ENCODE results near the gene SCNM1. TPM values are rescaled to one million over a fixed set of nuclear protein-coding genes. Genes with fewer than 3 reads are reported as not detected.
"Not testable (repeated sequence)": the region's sequence is repeated elsewhere in the genome, so short reads cannot be mapped to it uniquely, and the experiment has no call there.

SCNM1 gene
- total RNA-seq, 1 experiment from 2014 or later = 76.8 TPM

DNA sequence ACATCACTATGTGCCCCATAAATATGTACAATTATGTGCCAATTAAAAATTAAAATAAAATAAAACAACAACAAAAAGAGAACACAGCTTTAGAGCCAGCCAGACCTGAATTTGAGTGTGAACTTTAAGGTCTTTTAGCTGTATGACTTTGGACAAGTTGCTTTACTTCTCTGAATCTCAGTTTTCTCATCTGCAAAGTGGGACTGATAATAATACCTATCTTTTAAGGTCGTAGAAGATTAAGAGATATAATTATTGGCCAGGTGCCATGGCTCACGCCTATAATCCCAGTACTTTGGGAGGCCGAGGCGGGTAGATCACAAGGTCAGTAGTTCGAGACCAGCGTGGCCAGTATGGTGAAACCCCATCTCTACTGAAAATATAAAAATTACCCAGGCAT, 27.4 kb downstream of the SCNM1 start:
- no peak for DNase-seq (ENCODE audit: low read depth)

GRCh38 chr1:151193856-151194255, 27.9 kb downstream of the SCNM1 start:
- no peak for DNase-seq (ENCODE audit: low read depth)

DNA sequence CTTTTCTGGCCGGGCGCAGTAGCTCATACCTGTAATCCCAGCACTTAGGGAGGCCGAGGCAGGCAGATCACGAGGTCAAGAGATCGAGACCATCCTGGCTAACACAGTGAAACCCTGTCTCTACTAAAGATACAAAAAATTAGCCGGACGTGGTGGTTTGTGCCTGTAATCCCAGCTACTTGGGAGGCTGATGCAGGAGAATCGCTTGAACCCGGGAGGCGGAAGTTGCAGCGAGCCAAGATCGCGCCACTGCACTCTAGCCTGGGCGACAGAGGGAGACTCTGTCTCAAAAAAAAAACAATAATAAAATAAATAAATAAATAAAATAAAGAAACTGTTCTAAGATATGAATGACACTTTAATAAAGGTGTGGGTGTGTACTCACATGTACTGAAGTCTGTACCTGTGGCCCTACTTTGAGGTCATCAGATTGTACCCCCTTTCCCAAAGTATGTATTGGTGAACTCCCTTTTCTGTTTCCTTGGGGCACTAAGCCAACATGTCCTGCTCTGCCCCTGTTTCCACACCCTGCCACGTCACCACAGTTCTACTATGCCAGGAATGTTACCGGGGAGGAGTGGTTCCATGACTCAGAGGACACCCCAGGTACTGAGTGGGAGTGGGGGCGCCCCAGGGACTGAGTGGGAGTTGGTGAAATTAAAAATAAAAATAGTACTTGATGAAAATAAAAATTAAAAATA, 29.1 kb downstream of the SCNM1 start:
- DNase-seq (ENCODE audit: low read depth) = peak; percentile 93

- DNase-seq (ENCODE audit: low read depth) = peak; percentile 80
These were observed 30.4 kb downstream of the SCNM1 start for GRCh38 chr1:151196292-151196800.

DNA sequence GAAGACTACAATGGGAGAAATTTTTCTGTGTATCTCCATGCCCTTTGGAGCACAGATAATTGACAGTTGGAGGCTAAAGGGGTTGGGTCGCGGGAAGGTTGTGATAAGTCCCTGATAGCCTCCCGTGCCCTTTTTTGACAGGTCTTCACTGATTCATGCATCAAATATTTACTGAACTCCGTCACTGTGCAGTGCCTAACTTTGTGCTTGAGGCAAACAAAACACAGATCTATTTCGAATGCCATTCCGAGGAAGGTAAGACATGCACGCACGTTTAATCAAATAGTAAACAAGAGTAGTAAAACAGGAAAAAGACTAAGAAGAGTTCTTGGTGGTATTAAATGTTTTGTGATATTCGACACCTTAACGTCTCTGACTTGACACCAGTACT, 31.9 kb downstream of the SCNM1 start:
- DNase-seq (ENCODE audit: low read depth) = peak; percentile 7

DNA sequence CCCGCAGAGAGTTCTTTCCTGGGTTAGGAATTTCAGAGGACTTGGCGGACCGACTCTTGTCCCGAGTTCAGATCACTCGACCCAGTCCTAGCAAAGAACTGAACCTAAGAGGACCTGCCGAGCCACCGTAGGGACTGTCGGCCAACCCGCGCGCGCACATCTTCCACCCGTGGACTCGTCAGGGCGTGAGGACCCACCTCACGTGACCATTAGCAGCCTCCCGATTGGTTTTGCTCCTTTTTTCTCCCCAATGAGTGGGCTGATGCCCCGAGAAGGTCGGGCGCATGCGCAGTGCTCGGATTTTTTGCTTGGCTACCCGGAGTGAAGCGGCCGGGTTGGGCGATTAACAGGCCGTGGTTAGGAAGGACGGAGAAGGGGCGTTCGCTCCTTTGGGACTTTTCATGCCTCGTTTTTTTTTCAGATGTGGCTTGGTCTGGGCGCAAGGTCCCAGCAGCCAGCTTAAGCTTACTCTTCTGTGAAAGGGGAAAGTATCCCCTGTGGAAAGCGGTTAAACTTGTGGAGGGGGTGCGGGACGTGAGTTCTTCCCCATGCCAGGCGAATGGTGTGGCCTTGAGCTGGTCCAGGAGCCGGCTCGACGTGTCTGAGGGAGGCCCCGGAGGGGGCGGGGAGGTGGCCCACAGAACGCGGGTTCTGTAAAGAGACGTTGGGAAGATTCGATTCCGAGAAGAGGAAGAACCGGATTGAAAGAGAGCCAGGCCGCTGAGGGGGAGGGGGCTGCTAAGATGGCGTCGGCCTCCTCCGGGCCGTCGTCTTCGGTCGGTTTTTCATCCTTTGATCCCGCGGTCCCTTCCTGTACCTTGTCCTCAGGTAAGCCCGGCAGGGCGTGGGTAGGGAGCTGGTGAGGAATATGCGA, 32.5 kb downstream of the SCNM1 start, which contains the start of gene PIP5K1A:
PIP5K1A (plus strand) TSS at position 299 of the 874 bp plus-strand sequence; CDS start at position 744, 445 bp downstream.
- peak; percentile 98 for DNase-seq (ENCODE audit: low read depth)

DNA sequence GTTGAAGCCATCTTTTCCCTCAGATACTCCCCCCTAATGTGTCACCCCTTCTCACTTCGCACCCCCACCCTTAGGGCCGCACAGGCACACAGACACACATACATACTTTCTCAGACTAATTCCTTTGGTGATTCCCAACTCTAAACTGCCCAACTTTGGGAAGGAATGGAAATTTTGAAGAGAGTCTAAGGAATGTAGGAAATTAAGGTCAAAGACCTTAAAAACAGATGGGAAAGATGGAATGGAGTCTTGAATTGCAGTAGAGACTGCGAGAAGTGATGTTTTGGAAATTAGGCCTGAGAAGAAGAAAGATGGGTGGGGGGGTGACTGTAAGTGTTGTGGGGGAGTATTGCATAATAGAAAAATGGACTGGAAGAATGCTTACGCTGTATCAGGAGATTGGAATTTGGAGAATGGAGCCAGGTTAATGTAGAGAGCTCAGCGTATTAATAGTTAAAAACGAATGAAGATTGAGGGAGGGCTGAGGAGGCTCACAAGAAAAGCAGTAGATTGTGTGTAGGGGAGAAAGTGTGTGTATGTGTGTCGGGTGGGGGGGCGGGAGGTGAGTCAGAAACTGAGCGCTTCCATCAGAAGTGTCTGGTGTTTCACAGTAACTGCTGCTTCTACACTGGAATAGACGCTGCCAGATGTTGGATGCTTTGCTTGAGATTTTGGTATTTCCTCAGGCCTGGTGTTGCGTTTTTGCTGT, 34.1 kb downstream of the SCNM1 start:
- peak; percentile 63 for DNase-seq (ENCODE audit: low read depth)

DNA sequence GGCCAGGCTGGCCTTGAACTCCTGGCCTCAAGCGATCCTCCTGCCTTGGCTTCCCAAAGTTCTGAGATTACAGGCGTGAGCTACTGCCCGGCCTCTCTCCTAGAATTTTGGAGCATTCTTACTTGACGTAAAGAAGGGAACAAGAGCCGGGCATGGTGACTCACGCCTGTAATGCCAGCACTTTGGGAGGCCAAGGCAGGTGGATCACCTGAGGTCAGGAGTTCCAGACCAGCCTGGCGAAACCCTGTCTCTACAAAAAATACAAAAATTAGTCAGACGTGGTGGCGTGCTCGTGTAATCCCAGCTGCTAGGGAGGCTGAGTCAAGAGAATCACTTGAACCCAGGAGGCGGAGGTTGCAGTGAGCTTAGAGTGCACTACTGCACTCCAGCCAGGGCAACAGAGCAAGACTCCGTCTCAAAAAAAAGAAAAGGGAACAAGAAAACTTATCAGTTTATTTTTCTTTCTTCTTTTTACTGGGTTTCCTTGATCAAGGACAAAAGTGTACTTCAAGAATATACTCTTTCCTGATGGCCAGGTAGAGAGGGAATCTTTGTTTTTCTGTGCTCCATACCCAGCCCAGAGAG, 39.5 kb downstream of the SCNM1 start:
- not testable (repeated sequence) for DNase-seq (ENCODE audit: low read depth)

- no peak for DNase-seq (ENCODE audit: low read depth)
These were observed 44.9 kb downstream of the SCNM1 start for GRCh38 chr1:151210830-151211229.

- DNase-seq (ENCODE audit: low read depth) = no peak
These were observed 46.2 kb downstream of the SCNM1 start for GRCh38 chr1:151211972-151212705.

GRCh38 chr1:151213560-151213959, 47.6 kb downstream of the SCNM1 start:
- DNase-seq (ENCODE audit: low read depth) = no peak

Other genes with a start within 250 kb of the SCNM1 start
- gene SETDB1, start 239.8 kb upstream of the SCNM1 start, total RNA-seq (2014; rRNA removed; shearing (Covaris generic)) = 37.5 and 60.8 TPM in 2 replicates
- 74.1 and 105 TPM in 2 replicates for gene CERS2, start 191.3 kb upstream of the SCNM1 start, total RNA-seq (2014; rRNA removed; shearing (Covaris generic))
- gene ANXA9, start 183.9 kb upstream of the SCNM1 start, total RNA-seq (2014; rRNA removed; shearing (Covaris generic)) = 0.24 TPM in 1 of 2 replicates, not detected in the other
- 6.6 and 12.1 TPM in 2 replicates for gene MINDY1, start 159.2 kb upstream of the SCNM1 start, total RNA-seq (2014; rRNA removed; shearing (Covaris generic))
- 17.4 and 21.3 TPM in 2 replicates for gene PRUNE1, start 157.7 kb upstream of the SCNM1 start, total RNA-seq (2014; rRNA removed; shearing (Covaris generic))
- 0.57 and 0.60 TPM in 2 replicates for gene BNIPL, start 129.6 kb upstream of the SCNM1 start, total RNA-seq (2014; rRNA removed; shearing (Covaris generic))
- gene C1orf56, start 118.4 kb upstream of the SCNM1 start, total RNA-seq (2014; rRNA removed; shearing (Covaris generic)) = 0.80 and 2.4 TPM in 2 replicates
- gene CDC42SE1, start 106.5 kb upstream of the SCNM1 start, total RNA-seq (2014; rRNA removed; shearing (Covaris generic)) = 48.8 and 55.1 TPM in 2 replicates
- 48.4 and 52.7 TPM in 2 replicates for gene MLLT11, start 105.7 kb upstream of the SCNM1 start, total RNA-seq (2014; rRNA removed; shearing (Covaris generic))
- 3.5 and 4.5 TPM in 2 replicates for gene GABPB2, start 95.4 kb upstream of the SCNM1 start, total RNA-seq (2014; rRNA removed; shearing (Covaris generic))
- 0.40 TPM in 1 of 2 replicates, not detected in the other for gene SEMA6C, start 19.5 kb upstream of the SCNM1 start, total RNA-seq (2014; rRNA removed; shearing (Covaris generic))
- gene TNFAIP8L2, start 9.5 kb upstream of the SCNM1 start, total RNA-seq (2014; rRNA removed; shearing (Covaris generic)) = not detected in 2 replicates
- 11.4 and 13.4 TPM in 2 replicates for gene LYSMD1, start 242 bp upstream of the SCNM1 start, total RNA-seq (2014; rRNA removed; shearing (Covaris generic))
- gene TMOD4, start 9.8 kb downstream of the SCNM1 start, total RNA-seq (2014; rRNA removed; shearing (Covaris generic)) = 0.23 TPM in 1 of 2 replicates, not detected in the other
- 91.0 and 95.0 TPM in 2 replicates for gene VPS72, start 24.1 kb downstream of the SCNM1 start, total RNA-seq (2014; rRNA removed; shearing (Covaris generic))
- gene PIP5K1A, start 32.4 kb downstream of the SCNM1 start, total RNA-seq (2014; rRNA removed; shearing (Covaris generic)) = 19.6 and 30.9 TPM in 2 replicates
- gene PSMD4, start 88.6 kb downstream of the SCNM1 start, total RNA-seq (2014; rRNA removed; shearing (Covaris generic)) = 412 and 482 TPM in 2 replicates
- gene ZNF687, start 116.2 kb downstream of the SCNM1 start, total RNA-seq (2014; rRNA removed; shearing (Covaris generic)) = 11.4 and 11.9 TPM in 2 replicates
- 23.0 and 39.6 TPM in 2 replicates for gene PI4KB, start 161.3 kb downstream of the SCNM1 start, total RNA-seq (2014; rRNA removed; shearing (Covaris generic))
- 39.3 and 48.0 TPM in 2 replicates for gene RFX5, start 181.1 kb downstream of the SCNM1 start, total RNA-seq (2014; rRNA removed; shearing (Covaris generic))
- gene SELENBP1, start 206.6 kb downstream of the SCNM1 start, total RNA-seq (2014; rRNA removed; shearing (Covaris generic)) = 0.65 and 1.8 TPM in 2 replicates
- 662 and 883 TPM in 2 replicates for gene PSMB4, start 233.4 kb downstream of the SCNM1 start, total RNA-seq (2014; rRNA removed; shearing (Covaris generic))

Data from Daoy (cell line).